ENCODE results near the gene CST9.

CST9 gene, protein sequence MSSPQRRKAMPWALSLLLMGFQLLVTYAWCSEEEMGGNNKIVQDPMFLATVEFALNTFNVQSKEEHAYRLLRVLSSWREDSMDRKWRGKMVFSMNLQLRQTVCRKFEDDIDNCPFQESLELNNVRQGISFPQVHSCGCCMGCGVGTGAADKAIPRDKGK

DNA sequence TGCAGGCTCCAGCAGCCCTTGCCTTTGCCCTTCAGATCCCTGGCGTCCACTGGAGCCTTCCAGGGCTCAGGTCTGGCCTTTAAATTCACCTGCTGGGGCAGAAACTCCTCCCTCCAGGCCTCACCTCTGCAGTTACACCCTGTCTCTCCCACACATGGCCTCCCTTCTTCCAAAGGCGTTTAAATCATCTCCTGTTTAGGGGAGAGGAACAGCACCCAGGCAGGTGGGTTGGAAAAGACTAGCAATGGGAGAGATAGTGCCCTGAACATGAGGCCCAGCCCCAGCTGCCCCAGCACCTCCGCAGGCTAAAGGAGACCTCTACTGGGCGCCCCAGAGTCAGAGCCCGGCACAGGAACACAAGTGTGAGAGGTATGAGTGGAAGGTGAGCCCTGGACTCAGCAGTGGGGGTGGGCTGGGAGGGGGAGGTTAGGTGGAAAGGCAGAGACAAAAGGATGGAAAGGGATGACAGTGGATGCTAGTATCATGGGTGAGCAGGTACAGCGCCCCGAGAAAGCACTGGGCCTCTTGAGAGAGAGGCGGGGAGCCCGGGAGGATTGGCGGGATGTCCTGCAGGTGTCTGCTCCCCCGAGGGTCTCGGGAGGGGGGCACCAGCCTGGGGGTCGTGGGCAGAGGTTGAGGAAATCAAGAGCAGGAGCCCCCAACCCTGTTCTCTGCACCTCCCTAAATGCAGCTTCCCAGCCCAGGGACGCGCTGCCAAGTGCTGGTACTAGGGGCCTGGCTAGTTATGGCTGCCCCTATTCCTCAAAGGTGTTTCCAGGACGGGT, at the start of gene CST9:
Gene CST9, minus strand, starts transcription at position 51 of the 785 bp plus-strand sequence. CDS start 53 bp downstream, outside the sequence.
- DNase-seq (ENCODE audit: low read depth in 2 of 2): no peak

DNA sequence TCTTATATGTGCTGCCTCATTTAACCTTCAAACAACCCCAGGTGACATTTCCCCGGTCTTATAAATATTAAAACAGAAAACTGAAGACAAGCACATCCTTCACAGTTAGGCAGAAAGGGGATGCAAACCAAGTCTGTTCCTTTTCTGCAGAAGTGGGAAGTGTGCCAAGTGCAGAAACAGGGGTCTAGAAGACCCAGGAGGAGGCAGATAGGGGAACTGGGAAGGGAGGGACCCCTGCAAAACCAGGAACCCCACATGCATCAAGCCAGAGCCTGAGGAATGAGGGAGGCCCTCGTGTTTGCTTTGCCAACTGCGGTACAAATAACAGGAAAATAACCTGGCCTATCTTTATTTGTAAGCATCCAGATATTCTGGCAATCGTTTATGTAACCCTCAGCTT, 49.0 kb upstream of the CST9 start:
- DNase-seq (ENCODE audit: low read depth in 2 of 2): no peak

DNA sequence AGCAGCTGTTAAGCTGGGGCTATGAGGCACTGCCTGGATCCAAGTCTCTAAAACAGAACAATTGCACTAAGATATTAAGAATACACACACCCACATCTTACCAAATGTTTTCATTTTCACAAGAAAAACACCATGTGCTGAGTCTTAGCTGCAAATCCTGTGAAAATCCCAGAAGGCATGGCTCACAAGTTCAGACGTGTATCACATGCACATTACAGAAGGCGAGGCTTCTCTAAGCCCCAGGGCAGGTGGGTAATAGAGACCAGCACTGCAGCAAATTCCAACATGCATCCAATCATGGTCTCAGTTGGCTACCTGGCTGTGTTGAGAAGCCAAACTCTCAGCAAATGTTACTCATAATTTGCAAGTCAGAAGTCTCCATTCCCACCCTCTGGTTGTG, 48.3 kb upstream of the CST9 start:
- no peak for DNase-seq (ENCODE audit: low read depth in 2 of 2)

DNA sequence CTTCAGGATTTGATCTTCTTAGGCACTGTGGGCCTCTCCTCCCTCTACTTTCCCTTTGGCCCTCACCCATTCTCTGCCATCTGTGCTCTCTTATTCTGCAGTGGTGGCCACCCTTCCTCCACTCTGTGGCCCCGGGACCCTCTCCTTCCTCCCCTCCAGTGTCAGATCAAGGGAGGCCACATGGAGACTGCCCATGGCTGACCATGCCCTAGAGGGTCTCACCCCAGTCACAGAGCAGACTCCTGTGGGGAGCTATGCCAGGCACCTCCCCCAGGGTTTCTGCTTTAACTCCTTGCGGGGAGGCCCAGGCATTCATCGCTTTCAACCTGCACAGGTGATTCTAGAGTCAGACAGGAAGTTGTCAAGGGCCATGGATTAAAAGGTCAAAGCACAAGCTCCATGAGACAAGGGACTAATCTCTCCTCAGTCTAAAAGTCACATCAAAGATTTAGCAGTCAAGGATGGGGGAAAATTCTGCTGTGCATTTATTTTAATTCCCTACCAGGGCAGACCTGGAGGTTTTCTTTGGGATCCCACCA, 47.8 kb upstream of the CST9 start:
- DNase-seq (ENCODE audit: low read depth in 2 of 2): no peak

DNA sequence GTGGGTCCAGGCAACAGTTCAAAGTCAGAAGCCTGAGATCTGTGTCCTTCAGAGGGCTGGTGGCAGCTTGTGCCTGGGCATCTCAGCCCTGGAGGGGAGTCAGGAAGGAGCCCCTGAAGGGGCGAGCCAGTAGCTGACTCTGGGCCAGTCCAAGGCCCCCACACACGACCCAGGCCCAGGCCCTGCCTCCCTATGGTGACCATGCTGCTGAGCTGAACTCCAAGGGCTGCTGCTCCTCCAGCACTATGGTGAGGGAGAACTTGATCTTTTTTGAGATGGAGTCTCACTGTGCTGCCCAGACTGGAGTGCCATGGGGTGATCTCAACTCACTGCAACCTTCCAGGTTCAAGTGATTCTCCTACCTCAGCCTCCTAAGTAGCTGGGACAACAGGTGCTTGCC, 47.2 kb upstream of the CST9 start:
- DNase-seq (ENCODE audit: low read depth in 2 of 2): no peak

DNA sequence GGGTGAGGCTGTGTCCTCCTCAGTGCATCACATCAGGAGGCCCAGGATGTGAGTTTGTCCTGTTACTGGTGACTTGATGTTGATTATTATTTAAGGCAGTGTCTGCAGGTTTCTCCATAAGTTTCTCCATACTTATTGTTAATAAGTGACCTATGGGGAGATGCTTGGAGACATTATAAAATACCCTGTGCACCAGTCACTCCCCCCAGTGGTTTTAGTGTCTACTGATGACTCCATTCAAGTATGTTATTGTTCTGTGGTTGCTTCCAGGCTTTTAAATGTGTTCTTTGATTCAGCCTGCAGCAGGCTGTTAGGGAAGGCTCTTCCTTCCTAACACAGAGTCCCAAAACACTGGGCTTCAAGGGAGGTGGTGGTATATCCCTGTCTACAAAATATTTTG, 46.7 kb upstream of the CST9 start:
- no peak for DNase-seq (ENCODE audit: low read depth in 2 of 2)

DNA sequence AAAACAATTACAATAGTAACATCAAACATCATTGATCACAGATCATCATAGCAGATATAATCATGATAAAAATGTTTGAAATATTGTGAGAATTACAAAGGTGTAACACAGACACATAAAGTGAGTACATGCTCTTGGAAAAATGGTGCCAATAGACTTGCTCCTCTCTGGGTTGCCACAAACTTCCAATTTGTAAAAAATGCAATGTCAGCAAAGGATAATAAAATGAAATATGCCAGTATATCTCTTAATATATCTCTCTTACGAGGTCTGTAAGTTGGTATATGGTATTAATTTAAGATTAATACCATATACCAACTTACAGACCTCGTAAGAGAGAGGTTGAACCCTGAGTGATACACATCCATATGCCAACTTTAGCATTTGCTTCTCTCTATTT, 45.4 kb upstream of the CST9 start:
- no peak for DNase-seq (ENCODE audit: low read depth in 2 of 2)

DNA sequence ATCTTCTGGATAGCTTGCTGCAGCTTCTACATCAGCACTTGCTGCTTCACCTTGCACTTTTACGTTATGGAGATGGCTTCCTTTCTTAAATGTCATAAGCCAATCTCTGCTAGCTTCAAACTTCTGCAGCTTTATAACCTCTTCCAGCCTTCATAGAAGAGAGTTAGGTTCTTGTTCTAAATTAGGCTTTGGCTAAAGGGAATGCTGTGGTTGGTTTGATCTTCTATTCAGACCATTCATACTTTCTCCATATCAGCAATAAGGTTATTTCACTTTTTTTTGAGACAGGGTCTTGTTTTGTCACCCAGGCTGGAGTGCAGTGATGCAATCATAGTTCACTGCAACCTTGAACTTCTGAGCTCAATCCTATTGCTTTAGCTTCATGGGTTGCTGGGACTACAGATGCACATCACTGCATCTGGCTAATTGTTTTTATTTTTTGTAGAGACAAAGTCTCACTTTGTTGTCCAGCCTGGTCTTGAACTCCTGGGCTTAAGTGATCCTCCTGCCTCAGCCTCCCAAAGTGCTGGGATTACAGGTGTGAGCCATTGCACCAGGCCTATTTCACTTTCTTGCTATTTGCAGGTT, 44.2 kb upstream of the CST9 start:
- DNase-seq (ENCODE audit: low read depth in 2 of 2): no peak

DNA sequence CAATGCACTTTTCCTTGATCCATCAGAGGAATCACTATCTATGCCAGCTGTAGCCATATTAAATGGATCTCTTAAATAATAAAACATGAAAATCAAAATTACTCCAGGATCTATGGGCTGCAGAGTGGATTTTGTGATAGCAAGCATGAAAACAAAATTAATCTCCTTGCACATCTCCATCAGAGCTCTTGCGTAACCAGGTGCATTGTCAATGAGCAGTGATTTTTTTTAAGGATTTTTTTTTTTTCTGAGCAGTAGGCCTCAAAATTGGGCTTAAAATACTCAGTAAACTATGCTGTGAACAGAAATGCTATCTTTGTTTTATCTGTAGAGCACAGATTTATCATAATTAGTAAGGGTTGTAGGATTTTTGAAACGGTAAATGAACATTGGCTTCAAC, 43.5 kb upstream of the CST9 start:
- DNase-seq (ENCODE audit: low read depth in 2 of 2): no peak

DNA sequence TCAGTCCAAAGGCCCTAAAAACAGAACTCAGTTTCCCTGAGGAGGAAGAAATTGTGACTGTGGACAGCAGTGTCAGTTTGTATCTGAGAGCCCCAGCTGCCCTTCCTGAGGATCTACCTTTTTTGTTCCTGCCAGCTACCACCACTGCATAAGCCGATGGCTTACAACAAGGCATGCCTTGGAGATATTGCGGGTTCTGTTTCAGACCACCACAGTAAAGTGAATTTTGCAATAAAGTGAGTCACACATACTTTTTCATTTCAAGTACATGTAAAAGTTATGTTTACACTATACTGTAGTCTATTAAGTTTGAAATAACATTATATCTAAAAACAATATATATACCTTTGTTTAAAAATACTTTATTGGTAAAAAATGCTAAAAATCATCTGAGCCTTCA, 41.6 kb upstream of the CST9 start:
- no peak for DNase-seq (ENCODE audit: low read depth in 2 of 2)

DNA sequence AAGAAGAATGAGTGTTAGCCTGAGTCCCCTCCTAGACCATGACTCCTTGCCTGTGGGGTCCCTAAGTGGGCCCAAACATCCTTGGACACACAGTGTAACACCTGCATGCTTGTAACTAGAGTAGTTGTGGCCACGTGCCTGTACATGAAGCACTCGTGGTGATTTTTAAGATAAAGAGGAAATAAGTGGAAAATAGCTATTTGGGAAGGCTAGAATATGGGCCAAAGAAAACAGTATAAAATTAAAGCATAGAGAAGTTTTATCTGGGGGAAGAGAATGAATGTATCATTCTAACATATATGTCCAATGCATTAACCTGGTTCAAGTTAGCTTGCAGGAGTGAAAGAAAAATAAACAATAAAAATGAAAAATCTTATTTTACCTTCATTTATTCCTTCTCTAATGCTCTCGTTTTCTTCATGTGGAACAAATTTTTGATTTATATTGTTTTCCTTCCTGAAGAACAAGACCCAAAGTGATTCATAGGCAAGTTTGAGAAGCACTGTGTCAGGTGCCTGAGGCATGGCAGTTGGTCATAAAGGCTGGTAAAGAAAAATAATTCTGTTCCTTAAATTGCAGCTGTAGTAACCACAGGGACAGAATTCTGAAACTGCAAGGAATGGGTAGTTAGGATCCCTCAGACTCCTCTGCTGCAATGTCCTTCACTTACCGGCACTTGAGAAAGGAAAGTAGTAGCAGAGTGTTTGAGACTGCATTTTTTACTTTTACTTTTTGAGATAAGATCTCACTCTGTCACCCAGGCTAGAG, 40.6 kb upstream of the CST9 start:
- DNase-seq (ENCODE audit: low read depth in 2 of 2): no peak

DNA sequence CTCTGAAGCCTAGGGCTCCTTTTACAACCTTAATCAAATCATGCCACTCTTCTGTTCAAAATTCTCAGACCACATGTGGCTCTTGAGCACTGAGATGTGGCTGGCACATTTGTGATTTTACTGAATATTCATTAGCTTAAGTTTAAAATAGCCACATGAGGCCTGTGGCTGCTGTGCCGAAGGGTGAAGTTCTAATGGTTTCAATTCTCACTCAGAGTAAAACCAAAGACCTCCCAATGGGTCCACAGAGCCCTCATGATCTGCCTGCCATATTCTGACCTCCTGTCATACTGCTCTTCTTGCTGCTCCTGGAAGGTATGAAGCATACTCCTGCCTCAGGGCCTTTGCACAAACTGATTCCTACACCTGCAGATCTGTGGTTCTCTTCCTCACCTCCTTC, 39.9 kb upstream of the CST9 start:
- DNase-seq (ENCODE audit: low read depth in 2 of 2): no peak

DNA sequence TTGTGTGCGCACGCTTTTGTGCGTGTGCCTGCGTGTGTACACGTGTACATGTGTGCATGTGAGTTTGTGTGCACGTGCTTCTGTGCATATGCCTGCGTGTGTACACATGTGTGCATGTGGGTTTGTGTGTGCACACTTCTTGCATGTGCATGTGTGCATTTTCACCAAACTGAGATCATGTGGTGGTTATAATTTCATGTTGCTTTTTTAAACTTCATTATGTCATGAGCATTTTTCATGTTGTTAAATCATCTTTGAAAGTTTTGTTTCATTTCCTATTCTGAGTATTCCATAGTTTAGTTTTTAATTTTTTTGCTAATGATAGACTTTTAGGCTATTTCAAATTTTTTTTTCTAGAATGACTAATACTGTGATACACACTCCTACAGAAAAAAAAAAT, 38.4 kb upstream of the CST9 start:
- no peak for DNase-seq (ENCODE audit: low read depth in 2 of 2)

DNA sequence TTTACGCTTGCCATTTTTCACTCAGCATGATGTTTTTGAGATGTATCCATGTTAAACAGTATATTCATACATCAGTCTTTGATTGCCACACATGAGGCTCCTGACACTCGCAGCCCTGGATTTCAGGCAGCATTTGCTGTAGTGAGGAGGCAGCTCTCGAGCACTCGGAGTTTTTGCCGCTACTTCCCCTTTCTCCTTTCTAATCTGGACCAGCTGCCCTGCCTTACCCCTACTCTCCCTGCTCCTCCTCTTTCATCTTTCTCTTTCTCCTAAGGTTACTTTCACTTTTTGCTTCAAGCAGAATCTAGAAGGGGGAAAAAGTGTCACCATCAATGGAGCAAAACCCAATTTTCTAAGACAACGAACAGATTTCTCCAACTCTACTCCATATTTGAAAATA, 37.9 kb upstream of the CST9 start:
- DNase-seq (ENCODE audit: low read depth in 2 of 2): no peak

DNA sequence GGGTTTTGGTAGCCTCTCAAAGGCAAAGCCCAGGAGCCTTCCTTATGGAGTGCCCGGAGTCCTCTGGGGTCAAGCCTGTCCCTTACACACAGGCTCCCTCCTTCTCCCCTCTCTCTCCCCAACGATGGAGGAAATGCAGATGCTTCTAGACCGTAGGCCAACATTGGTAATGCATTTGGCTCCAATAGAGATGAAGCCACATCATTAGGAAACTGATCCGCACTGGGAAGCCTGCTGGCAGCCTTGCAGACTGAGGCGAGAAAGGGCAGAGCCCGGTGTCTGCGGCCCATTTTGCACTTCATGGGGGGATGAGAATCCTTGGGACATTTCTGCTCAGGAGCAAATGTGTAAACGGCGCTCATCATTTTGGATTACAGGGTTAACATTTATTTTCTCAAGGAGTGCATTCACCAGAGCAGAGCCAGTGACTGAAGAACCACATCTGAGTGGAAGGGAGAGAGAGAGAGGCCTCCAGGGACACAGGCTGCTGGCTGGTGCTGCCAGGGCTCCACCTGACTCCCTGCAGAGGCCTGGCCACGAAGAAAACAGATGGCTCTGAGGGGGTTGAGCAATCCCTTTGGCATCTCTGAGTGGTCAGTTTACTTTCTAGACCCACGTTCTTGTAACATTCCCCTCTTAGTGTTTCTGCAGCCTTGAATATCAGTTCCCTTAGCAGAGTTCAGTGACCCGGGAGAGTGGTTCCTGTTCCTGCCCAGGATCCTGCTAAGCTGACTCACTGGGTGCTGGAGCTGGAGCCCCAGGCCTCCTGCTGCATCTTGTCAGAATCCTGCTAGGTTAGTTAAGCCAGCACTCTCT, 36.4 kb upstream of the CST9 start:
- no peak for DNase-seq (ENCODE audit: low read depth in 2 of 2)

DNA sequence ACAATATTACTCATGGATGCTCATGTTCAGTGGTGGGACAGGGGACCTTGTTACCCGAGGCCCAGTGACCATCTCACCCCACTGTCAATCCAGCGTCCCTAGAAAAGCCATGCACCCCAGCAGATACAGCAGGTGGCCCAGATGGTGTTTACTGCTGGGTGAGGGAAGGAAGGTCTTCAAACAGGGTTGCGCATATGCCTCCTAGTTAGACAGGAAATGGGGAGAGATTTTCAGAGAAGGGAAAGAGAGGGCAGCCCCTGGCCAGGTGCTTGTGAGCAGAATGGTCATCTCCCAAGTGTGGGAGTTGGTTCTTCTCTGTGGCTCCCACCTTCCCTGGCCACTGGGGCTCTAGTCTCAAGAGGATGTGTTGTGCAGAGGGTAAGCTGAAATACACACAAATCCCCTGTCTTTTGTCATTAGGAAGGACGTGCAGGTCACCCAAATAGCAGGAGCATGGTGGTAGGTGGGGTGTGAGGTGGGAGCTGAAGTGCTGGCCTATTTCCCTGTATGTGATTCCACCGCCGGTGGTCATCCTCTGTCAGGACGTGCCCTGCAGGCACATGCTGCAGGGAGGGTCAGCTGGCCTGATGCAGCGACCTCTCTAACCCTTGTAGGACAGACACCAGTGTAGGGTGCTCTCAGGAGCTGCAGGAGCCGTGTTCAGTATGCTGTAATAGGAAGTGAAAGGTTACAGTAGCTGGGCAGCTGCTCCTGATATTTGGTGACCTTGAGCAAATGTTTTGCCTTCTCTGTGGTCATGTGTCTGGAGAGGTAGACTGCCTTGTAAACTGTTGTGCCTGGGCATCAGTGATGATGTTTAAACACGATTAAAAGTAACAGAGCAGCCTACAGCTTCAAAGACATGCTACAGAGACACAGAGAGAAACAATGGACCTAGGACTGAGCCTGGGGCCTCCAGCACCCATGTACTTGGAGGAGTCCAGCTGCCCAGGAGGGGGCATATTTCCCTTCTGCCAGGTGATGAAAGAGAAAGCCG, 35.3 kb upstream of the CST9 start:
- DNase-seq (ENCODE audit: low read depth in 2 of 2): no peak

DNA sequence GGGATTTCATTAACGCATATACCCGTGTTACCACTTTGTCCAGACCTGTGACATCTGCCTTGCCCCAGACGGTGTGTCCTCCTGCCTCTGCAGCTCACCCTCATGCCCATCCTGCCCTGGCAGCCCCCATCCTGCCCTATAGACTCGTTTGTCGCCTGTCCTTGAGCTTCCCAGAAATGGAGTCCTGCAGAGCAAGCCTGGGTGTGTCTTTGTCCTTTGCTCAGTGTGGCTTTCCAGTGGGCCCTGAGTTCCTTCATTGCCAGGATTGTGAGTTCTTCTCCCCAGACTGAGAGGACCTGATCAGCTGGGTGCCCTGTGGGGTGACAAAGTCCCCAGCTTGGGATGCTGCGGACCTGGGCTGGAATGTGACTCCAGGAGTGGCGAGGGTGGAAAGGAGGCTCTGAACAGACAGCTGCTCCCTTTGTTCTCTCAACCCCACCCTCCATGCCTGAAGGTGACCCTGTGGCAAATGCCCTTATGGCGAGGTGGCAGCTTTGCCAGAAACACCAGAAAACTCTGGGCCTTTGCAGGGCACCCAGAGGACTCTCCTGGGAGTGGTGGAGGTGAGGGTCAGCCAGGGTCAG, 34.4 kb upstream of the CST9 start:
- no peak for DNase-seq (ENCODE audit: low read depth in 2 of 2)

DNA sequence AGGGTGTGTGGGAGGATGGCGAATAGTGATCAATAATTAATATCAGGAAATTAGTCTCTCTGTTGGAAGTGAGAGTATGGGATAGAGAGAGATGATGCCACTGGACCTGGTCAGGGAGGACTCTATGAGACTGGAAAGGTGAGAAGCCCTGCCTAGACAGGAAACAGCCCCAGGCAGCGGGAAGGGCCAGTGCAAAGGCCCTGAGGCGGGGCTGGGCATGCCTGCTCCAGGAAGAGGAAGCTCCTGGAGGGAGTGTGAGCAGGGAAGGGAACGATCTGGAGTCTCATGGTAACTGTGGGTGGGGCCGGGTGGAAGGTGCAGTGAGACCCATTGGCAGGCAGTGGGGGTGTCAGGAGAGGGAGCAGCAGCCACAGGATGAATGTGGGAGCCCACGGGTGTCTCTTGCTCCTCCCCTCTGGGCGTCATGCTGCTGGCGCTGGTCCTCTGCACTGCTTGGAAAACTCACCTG, 33.8 kb upstream of the CST9 start:
- DNase-seq (ENCODE audit: low read depth in 2 of 2): no peak

DNA sequence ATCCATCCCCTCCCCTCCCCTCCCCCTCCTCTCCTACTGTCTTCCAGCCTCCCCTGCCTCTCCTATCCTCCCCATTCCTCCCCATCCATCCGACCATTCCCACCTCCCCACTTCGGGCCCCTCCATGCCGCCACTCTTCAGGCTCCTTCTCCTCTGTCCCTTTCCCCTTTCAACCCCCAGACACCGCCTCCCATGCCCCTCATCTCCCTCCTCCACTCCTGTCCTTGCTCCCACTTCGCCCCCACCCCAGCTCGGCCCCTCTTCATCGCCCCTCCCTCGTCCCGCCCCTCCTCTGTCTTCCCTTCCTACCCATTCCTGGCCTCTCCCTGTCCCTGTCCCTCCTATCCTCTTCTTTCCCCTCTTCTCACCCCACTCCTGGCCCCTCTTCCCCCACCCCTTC, 32.6 kb upstream of the CST9 start:
- no peak for DNase-seq (ENCODE audit: low read depth in 2 of 2)
